NCI-H2196 (cell line): Measurements from ENCODE around the gene CYB5R3.
"Not testable (repeated sequence)": the region's sequence is repeated elsewhere in the genome, so short reads cannot be mapped to it uniquely, and the experiment has no call there.

Experiments used
- DNase-seq: peaks from one replicate; lab custom pipeline; 2025; ENCODE audit not compliant: unreplicated experiment; lab: John Stamatoyannopoulos, UW

CYB5R3 gene

DNA sequence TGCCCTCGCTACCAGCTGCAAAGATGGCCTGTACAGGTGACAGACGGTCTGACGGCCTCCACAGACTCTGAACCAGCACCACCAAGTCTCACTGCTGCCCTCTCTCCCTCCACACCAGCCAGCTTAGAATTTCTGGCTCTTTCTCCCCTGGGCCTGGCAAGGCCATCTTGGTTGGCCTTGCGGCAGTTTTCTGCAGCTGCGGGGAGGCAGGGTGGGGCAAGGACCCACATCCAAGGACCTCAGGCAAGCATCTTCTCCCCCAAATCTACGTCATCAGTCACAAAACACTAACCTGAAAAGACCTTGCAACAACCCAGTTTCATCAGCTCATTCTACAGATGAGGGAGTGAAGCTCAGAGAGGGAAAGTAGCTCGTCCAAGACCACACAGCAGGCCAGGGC lies 22.8 kb downstream of the CYB5R3 start:
- DNase-seq, result no peak

DNA sequence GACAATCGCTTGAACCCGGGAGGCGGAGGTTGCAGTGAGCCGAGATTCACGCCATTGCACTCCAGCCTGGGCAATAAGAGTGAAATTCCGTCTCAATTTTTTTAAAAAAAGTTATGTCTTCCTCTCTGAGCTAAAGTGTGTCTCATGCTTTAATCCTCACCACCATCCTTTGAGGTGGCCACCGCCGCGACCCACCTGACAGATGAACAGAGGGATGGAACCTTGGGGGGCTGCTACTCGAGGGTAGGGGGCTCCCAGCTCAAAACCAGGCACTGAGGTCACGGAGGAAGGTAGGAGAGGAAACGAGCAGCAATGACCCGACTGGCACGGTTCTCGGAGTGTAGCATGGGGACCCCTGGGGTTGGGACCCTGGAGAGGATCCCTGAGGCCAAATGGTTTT lies 23.8 kb downstream of the CYB5R3 start:
- no peak for DNase-seq

DNA sequence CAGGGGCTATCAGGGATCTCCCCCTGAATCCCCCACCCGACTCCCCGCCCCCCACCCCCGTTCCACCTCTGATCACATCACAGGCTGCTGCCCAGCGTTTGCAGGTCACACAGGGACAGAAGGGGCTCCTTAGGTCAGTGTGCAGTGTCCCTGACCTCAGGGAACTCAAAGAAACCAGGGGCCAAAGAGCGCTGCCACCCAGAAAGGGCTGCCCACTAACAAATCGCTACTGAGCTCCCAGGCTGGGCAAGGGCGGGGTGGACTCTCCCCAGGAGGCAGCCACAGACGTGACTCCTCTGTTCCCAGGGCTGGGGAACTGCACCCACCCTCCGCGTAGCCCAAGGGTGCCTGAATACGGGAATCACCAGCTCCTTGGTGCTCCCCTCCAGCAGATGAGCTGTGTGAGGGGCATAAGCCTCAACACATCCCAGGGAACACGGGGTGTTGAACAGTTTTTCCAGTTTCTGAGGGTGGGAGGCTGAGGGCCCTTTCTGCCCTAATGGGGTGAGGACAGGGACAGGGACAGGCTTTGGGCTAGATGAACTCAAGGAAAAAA lies 24.6 kb downstream of the CYB5R3 start:
- DNase-seq, result no peak

DNA sequence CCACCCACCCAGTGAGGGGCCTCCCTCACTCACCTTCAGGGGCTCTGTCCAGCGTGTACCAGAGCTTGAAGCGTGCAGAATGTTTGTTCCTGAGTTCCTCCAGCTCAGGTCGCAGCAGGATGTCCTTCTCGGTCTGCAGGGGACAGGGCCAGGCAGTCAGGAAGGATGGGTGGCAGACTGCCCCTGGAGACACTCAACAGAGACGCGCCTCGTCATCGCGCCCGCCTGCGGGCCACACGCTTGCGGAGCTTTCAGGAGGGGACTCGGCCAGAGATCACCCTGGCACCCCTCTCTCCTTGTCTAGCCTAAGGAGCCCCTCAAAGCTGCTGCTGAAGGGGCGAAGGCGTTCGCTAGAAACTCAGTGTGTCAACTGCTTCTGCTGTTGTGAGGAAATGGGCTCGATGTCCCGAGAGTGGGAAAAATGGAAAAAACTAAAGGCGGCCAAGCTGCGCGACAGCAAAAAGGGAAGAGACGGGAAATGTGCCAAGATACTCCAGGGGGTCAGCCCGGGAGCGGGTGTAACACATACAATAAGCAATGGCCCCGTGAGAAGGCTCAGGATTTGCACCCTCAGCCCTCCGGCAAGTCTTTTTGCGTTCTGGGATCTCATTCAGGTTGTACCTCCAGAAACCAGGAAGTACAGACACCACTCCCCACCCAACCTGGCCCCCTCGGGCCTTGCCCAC lies 25.3 kb downstream of the CYB5R3 start:
- DNase-seq, result no peak

DNA sequence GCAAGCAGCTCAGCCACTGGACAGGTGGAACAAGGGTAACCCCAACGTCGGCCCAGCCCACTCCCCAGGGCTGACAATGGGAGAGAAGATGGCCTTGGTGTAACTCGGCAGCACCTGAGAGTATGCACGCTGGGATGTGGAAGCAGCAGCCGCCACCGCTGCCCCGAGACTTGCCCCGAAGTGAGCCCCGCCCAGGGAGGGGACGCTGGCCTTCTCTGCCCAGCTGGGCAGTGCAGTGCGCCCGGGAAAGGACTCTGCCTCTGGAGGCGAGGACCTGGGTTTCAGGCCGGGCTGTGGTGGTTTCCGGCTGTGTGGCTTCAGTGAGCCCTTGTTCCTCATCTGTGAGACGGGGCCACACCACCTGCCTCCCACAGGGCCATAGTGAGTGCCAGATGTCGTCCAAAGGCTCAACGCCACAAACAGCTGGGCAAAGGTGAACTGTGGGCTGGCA lies 25.9 kb downstream of the CYB5R3 start:
- DNase-seq, result no peak

DNA sequence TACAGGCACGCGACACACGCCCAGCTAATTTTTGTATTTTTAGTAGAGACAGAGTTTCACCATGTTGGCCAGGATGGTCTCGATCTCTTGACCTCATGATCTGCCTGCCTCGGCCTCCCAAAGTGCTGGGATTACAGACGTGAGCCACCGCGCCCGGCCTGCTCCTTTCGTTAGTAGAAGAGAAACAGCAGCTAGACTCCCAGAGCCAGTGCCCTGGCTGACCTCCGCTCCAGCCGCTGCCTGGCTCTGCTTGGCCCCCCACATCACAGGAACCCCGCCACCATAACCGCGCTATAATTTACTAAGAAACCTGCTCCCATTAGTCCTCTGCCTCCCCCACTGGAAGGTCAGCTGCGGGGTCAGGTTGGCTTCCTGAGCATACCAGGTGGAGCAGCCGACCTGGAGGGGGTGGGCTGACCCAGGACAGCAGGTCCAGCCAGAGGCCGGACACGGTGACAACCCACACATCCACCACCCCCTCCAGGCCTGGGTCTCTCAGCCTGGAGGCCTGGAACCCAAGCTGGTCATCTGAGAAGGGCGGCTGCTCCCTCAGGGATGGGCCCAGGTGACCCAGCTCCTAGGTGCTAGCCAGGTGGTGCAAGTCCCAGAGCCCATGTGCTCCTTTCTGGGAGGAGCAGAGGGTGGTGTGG lies 27.0 kb downstream of the CYB5R3 start:
- no peak for DNase-seq

DNA sequence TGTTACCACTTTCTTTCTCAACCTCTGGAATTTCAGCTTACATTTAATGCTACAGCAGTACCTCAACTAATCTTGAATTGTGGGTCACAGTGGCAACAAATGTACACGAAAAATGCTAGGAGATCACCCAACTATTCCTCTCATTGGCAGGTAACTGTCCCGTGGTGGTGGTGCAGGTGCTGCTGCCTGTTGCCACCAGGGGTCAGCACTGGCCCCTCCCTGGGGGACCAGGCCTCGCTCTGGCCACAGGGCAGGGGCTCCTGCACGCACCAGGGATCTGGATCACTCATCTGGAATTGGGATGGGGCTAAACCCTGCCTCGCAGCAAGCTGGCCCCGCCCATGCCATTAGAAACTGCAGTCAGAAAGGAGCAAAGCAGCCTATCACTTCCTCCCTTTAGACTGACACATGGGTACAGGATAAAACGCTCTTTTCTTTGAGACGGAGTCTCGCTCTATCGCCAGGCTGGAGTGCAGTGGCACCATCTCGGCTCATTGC lies 27.6 kb downstream of the CYB5R3 start:
- DNase-seq, result peak; percentile 59

DNA sequence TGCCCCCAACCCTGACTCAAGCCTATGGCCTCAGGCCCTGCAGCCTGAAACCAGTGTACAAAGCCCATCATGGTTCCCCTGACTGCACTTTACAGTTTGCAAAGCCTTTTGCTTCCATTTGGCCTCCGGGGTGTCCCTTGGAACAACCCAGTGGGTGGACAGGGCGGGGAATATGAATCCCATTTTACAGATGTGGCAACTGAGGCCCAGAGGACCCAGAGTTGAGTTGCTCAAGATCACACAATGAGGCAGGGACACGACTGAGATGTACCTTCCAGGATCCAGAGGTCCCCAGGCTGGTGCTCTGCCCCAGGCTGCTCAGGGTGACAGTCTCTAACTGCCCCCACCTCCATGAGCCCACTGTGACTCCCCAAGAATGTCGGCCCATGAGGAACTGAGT lies 29.1 kb downstream of the CYB5R3 start:
- no peak for DNase-seq

DNA sequence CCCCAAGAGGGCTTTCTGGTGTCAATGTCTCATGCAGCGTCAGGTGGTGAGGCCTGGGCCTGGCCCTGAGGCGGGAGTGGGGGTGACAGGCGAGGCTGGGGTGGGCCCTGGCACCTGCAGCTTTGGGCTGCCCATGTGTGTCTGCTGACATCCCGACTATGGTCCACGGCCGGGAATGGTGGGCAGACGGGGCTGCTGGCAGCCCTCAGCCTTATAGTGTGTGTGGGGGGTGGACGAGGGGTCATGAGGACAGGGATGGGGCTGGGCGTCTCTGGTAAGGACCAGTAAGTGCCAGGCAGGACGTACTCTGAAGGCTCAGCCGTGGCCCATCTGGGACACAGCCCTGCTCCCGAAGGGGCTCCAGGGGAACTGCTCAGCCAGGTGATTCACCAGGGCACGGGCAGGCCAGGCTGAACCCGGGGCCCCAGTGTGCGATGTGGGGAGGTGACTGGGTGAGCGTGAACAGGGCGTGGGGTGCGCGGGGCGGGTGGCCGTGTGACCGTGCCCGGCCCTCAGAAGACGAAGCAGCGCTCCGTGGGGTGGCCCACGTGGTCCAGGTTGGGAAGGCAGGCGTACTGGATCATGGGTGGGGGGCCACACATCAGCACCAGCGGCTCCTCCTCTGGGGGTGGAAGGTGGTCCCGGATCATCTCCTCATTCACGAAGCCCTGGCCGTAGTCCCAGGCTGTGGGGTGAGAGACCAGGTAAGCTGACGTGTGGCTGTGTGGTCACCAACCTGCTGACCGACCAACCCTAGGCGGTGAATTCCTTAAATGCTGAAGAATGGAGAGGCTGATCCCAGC lies 29.7 kb downstream of the CYB5R3 start:
- no peak for DNase-seq

DNA sequence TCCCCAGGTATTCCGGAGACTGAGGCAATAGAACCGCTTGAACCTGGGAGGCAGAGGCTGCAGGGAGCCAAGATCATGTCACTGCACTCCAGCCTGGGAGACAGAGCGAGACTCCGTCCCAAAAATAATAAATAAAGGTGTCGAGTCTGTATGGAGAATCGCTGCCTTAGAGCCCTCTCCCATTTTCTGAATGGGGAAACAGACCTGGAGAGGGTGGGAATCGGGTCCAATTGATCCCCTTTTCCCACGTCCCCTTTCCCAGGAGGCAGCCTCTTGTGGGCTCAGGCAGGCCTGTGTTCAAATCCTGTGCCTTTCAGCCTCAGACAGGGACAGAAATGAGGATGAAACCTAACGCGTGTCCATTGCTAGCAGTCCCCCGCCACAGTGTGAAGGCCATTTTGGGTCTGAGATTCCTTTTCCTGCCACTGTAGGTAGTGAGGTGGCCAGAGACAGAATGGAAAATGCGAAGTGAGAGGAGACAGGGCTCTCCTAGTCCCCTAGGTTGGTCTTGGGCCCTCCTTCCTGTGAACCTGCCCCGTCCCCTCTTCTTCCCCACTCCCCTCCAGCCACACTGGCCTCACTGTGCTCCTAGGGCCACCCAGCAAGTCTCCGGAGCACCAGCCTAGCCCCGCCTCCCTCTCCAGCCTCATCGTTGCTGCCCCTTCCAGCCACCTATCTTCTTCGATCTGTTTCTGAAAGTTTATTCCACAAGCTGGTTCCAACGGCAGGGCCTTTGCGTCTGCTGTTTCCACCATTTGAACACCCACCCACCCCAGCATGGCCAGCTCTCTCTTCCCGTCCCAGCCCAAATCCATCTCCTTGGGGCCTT lies 31.8 kb downstream of the CYB5R3 start:
- no peak for DNase-seq

DNA sequence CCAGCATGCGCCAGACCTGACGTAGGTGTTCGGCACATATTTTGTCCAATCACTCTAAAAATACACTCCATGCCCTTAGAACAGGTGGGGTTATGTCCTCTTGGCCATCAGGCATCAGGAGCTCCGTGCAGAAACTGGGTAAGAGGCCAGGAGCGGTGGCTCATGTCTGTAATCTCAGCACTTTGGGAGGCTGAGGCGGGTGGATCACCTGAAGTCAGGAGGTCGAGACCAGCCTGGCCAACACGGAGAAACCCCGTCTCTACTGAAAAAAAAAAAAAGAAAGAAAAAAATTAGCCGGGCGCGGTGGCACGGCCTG lies 33.4 kb downstream of the CYB5R3 start:
- DNase-seq, result not testable (repeated sequence)

DNA sequence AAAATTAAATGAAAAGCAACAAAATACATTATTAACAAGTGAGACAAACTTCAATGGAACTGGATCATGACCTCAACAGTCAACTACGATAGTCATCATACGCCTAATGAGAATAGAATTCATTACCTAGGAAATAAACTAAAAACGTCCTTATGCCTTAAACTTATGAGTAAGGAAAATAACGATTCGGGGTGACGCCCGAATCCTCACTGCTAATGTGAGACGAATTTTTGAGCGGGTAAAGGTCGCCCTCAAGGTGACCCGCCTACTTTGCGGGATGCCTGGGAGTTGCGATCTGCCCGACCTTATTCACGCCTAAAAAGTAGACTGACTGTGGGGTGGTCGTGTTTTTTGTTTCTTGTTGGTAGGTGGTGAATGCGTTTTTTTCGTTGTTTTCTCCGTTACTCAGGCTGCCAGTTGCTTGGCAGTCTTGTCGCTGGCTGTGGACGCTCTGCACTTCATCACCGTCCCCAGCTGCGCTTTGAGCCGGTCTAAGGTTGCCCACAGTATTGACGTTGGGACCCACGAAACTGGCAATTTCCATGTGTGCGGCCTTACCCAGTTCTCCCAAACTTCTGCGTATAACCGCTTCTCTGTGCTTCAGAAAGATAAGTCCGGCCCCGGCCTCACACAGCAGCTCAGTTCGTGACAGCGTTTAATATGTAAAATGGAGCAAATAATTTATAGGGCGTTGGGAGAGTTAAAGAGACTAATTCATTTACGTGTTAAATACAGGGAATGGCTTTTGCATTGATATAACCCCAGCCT lies 33.9 kb downstream of the CYB5R3 start:
- DNase-seq, result peak; percentile 88

DNA sequence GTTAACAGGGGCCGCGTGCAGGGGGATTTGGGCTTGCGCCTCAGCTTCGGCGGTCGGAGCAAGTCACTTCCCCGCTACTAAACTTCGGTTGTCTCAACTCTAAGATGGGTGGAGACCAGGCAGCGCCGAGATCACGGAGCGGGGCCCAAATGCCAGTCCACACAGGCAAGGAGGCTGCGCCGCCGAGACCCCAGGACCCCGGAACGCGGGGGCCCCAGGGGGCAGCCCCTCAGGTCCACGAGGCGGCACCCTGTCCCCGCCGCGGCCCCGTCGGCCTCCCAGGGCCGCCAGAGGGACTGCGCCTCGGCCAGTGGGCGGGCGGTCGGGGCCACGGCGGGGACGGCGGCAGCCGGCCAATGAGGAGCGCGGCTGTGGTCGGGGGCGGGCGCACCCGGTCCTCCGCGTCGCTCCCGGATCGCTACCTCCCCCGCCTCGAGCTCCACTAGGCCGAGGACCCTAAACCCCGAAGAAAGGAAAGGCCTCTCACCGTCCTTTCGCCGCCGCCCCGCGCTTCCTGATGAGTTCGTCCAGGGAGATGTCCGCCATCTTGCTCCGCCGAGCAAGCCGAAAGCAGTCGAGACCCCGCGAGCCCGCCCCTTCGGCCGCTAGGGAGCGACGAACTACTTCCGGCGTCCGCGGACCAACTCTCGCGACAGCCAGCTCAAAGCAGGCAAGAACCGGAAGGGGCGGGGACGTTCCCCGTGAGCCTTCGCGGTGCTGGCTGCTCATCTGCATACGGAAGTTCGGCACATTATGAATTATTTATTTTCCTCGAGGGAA lies 34.7 kb downstream of the CYB5R3 start, which contains the start of gene POLDIP3:
Gene POLDIP3 (minus strand): TSS at position 572 of the 780 bp plus-strand sequence. CDS start 26 bp downstream, at position 546.
- DNase-seq, result peak; percentile 98

DNA sequence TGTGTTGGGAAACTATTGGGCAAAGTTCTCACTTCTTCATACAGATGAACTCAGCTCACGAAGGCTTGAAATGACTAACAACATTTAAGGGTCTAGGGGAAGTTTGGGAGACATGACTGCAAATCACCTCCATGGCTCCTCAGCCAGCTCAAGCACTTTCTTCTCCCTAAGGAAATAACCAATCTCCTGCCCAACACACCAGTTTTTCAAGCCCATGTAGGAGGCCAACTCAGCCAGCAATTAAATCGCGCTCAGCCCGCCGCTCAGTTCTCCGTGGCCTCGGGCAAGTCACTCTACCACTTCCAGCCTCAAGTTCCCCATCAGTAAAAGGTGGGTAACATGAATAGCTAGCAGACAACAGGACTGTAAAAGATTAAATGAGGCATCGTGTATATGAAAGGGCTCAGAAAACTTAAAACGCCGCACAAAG lies 35.3 kb downstream of the CYB5R3 start:
- DNase-seq, result no peak

DNA sequence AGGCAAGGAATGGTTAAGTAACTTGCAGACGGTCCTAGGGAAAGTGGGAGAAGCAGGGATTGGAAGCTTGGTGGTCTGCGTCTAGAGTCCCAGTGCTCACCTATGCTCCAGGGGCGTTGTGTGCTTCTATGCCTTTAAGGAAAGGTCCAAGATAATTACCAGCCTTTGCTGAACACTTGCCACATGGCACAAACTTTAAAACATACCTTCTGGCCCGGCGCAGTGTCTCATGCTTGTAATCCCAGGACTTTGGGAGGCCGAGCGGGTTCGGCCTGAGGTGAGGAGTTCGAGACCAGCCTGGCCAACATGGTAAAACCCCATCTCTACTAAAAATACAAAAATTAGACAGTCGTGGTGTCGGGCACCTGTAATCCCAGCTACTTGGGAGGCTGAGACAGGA lies 36.9 kb downstream of the CYB5R3 start:
- DNase-seq, result no peak

DNA sequence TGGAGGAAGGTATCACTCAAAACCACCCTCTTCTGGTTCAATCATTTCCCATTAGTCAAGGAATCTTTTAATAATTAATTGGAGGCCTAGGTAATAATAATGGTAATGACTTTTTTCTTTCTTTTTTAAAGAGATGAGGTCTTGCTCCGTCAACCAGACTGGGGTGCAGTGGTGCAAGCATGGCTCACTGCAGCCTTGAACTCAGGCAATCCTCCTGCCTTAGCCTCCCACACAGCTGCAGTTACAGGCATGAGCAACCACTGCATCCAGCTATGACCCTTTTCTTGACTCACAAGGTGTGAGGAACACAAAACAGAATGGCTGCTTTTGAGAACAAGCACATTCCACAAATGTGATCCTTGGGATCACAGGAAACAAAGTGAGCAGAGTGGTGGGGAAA lies 38.1 kb downstream of the CYB5R3 start:
- no peak for DNase-seq

DNA sequence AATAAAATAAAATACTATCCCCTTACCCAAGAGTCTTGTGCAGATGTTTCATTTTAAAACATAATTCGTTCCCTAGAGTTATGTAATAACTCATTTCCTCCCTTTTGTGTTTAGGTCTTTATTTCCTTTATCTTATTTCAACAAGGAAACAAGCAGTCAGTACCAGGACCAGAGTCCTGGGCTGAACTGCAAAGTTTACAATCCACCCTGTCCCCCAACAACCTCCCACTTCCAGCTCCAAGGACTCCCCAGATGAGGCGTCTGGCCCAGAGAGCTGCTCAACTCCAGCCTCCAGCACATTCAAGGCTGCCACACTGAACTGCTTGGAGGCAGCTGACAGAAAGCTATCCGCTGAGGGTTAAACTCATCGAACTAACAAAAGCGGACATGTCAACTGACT lies 39.0 kb downstream of the CYB5R3 start:
- DNase-seq, result no peak

DNA sequence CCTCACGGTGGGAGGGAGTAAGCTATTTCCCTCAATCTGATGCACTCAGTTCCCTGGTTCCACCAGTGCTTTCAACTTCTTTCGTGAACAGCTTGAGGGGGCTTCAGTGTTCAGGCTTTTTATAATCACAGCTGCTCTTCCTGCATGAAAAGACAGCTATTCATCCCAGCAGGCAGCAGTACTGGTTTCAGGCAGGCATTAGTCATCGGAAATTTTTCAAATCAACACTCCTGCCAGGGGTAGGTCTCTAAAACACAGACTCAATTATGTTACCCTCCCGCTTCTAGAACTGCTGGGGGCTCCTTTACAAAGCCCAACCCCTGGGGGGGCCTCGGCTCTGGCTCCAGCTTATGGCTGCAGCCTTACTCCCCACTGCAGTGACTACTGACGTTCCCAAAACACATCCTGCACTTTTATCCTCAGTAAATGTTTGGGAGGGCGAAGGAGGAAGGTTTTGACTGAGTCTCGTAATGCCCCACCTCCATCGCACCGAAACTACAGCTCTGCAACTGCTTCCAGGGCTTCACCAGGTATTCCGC lies 40.3 kb downstream of the CYB5R3 start:
- DNase-seq, result no peak
